IPS DF 19.7 (cell line): Measurements from ENCODE around the gene SLC25A20.
"Not testable (repeated sequence)": the region's sequence is repeated elsewhere in the genome, so short reads cannot be mapped to it uniquely, and the experiment has no call there.

ENCODE experiments used
- DNase-seq: peaks from one replicate; pipeline ENCODE4 v3.0.0-alpha.2; 2013; ENCODE audit warnings: low read depth, low spot score

The SLC25A20 gene, protein sequence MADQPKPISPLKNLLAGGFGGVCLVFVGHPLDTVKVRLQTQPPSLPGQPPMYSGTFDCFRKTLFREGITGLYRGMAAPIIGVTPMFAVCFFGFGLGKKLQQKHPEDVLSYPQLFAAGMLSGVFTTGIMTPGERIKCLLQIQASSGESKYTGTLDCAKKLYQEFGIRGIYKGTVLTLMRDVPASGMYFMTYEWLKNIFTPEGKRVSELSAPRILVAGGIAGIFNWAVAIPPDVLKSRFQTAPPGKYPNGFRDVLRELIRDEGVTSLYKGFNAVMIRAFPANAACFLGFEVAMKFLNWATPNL

DNA sequence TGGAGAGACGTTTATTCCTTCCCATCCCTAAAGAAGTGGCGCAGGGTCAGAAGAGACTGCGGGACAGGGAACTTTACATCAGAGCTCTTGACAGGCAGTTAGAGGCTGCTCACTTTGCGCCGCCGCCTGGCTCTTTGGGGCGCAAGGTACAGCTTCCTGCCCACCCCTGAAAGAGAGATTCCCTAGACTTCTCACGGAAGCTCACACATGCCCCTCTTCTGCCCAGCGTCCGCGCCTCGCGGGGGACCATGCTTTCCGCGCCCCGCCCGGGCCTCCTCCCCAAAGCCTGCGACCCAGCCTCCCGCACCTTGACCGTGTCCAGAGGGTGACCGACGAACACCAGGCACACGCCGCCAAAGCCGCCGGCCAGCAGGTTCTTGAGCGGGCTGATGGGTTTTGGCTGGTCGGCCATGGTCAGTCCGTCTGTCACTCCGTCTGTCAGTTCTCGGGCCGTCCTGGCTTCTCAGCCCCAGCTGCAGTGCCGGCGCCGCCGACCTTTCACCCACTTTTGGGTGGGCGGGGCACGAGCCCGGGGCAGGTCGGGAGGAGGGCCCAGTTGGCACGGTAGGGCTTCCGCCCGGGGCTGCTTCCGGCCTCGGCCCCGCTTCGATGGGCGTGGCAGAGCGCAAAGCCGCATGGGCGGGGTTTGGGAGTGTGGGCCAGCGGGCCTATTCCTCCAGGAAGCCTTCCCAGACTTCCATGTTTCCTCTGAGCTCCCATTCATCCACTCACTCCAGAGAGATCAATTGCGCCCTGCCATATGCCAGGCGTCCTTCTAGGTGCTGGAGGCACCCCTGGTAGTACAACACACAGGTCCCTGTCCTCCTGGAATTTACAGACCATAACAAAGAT lies at the start of gene SLC25A20:
Gene SLC25A20, minus strand, starts transcription at position 500 of the 852 bp plus-strand sequence. Its CDS starts 88 bp downstream, at position 412.
- peak; percentile 75 for DNase-seq

DNA sequence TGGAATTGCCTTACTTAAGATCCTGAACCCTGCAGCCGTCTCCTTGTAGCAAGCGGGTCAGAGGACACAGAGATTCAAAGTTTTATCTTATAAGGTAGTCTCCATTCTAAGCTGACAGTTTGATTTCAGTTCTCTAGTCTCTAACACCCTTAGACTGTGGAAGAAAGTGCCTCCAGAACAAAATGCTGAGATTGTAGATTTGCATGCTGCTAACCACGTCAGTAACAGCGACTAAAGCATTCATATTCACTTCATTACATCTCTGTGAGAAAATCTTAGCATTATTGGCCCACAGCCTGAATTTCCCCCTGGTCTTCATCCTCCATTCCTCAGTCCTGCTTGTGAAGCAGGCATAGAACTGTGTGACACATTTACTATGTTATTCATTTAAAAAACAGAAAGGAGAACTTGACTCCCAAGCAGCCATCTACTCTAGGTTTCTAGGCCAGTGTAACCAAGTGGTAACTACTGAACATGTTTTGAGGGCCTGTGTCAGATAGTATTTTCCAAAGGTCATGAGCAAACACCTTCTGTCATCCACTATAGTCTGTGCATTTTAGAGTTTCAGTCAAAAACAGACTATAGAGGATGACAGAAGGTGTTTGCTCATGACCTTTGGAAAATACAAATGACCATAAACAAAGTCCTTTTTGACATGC lies 47.3 kb upstream of the SLC25A20 start:
- DNase-seq: no peak

DNA sequence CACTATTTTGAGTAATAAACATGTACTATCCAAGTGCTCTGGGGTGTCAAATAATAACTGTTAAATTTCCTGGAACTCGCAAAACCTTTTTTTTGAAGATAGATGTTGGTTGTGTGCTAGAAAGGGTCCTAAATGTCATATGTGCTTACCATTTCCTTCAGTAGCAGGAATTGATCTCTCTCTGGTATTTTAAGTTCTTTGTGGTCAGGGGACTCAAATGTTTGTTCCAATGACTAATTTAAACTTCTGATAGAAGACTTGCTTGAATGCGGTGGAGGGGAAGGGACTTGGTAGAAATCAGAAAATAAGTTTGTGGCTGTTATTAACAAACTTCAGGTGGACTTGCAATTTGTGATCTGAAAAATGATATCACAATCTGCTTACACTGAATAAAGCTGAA lies 46.8 kb upstream of the SLC25A20 start:
- no peak for DNase-seq

DNA sequence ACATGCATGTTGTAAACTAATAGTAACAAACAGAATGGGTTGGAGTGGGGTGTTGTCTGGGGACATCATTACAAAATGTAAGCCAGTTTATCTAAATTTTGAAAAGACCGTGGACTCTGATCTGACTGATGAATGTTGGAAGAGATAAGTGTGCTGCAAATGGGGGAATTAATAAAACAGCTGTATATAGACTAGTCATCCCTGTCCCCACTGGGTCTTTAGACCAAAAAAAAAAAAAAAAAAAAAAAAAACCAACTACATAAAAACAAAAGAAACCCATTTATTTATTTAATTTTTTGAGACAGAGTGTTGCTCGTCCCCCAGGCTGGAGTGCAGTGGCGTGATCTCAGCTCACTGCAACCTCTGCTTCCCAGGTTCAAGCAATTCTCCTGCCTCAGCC lies 40.0 kb upstream of the SLC25A20 start:
- DNase-seq: no peak

DNA sequence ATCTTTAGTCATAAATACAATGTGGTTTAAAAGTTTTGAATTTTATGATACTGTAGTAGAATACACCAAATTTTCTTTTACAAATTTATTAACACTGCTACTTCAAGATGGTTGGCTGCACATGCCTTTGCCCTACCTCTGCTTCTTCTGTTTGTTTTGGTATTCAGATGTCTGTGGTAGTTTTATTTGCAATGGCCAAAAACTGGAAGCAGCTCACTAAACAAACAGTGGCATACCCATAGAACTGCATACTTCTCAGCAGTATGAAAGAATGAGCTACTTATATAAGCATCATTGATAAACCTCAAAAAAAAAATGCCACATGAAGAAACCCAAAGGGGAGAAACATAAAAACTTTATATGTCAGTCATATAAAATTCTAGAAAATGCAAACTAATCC lies 39.5 kb upstream of the SLC25A20 start:
- no peak for DNase-seq

DNA sequence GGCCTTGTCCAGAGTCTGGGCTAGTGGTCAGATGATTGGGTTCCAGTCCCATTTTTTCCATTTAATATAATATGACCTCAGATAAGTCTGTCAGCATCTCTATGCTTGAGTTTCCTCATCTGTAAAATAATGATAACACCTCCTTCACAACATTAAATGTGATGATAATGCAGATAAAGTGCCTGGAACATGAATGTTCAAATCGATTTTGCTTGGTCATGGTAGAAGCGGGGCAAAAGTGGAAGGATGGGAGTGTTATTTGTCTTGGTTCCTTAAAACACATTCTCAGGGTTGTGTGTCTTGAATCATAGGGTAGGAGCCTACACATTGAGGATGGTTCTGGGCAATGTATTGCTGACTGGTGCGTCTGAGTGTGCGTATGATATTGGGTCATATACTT lies 36.8 kb upstream of the SLC25A20 start:
- no peak for DNase-seq

DNA sequence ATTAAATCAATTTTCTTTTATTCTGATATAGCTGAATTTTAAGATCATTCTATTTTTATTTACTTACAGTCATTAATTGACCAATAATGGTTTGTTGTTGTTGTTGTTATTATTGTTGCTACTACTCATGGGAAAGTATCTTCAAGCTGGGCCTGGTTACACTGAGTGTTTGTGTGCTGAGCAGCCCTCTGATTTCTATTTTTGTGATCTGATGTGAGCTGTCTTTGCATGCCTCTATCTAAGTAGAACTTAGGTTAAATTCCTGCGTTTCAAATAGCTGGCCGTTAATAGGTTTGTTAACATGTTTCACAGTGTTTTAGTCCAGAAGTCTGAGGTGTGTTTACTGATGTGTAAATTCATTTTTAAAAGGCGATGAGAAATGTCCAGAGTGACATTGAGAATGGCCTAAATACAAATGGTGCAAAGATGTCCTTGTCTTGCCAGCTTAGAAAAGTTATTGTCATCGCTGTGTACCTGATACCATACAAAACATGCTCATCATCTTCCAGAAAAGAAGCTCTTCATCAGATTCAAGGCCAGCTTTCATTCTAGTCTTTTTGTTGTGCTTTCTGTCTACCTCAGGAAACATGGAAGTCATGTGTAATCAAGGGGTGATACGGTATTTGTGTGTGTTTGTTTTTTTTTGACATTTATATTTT lies 35.8 kb upstream of the SLC25A20 start:
- no peak for DNase-seq

DNA sequence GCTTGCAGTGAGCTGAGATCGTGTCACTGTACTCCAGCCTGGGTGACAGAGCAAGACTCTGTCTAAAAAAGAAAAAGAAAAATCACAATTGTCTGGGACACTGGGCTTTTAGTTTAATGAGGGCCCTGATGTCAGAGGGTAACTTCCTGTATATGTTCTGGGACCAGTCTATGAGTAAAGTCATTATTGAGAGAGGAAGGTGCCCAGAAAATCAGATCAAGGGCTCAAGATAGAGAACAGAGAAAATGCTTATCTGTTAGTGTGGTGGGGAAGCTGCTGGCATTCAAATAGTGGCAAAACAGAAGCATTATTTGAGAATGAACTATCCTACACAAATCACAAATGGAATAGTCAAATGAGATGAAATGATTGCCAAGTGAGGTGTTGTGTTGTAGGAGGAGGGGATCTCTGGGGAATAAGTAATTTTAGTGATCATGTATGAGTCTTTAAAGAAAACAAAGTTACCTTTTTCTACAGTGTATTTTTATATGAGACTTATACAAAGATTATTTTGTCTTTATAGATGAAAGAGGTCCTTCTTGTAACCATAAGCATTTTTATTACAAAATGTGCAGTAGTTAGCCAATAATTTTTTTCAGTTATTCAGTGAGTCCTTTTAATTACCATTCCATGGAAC lies 33.4 kb upstream of the SLC25A20 start:
- DNase-seq: no peak

DNA sequence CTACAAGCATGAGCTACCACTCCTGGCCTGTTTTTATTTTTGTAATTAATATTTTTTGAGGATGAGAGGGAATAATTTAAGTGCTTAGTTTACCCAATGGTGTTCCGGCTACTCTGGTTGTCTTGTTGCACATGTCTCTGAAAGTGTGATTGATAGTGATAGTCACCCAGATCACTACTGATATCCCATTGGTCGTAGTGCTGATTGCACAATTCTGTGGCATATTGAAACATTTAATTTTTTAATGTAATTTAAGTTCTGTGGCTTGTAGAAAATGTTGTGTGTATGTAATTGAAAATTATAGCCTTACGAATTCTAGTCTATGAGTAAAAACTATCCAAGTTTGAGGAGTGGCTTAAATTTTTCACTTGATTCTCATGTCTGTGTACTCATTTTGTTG lies 31.9 kb upstream of the SLC25A20 start:
- no peak for DNase-seq

DNA sequence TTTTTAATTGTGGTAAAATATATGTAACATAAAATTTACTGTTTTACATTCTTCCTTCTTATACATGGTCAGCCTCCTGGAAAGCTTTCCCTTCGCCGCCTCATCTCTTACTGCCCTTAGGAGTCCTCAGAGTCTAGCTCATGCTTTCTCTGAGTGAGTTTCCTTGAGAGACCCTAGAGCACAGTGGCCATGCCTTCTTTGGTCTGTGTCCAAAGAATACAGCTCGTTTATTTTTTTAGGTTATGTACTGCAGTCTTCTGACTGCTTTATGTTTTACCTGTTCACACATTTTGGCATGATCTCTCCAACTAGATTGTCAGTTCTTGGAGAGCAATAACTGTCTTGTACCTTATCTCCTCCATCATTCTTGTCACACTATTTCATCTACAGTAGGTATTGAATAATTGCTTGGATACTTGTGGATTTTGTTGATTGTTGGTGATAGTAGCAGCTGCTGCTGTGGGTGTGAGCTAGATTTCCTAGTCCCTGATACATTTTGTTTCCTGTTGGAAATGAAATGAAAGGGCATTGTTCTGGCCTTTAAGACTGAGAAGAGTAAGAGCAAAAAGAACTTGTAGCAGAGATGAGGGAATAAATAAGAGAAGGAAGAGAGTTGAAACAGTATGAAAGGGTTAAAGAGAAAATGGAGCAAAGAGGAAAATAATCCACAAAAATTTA lies 30.8 kb upstream of the SLC25A20 start:
- no peak for DNase-seq

DNA sequence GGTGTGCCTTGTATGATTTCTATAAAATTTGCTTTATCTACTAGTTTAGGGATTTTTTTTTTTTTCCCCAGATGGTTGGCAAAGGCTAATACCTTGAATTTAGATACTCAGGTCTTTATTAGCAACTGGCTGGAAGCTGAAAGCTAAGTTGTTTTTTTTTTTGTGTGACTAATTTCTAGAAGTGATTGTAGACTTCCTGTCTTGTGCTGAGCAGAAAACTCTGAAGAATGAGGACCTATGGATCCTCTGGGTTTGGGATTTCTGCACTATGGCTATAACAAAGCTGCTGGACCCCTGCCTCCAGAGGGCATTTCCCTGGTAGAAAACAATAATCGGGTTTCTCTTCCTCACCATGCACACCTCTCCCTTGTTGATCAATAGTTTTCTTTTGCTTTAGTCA lies 30.0 kb upstream of the SLC25A20 start:
- DNase-seq: no peak

DNA sequence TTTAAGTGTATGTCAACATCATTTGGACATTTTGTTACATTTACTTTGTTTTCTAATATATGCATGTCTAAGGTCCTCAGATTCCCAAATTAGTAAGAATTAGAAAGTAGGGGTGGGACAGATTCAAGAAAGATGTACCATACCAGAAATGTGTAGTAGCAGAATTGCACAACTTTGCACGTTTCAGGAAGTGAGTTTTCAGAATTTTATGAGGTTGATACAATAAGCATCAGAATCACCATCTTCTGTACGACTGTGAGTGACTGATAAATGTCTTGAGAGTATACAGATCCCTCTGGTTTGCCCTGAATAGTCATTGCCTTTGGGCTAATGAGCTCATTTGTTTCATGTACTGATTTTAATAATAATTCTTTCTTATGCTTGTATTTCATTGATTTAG lies 29.2 kb upstream of the SLC25A20 start:
- no peak for DNase-seq

DNA sequence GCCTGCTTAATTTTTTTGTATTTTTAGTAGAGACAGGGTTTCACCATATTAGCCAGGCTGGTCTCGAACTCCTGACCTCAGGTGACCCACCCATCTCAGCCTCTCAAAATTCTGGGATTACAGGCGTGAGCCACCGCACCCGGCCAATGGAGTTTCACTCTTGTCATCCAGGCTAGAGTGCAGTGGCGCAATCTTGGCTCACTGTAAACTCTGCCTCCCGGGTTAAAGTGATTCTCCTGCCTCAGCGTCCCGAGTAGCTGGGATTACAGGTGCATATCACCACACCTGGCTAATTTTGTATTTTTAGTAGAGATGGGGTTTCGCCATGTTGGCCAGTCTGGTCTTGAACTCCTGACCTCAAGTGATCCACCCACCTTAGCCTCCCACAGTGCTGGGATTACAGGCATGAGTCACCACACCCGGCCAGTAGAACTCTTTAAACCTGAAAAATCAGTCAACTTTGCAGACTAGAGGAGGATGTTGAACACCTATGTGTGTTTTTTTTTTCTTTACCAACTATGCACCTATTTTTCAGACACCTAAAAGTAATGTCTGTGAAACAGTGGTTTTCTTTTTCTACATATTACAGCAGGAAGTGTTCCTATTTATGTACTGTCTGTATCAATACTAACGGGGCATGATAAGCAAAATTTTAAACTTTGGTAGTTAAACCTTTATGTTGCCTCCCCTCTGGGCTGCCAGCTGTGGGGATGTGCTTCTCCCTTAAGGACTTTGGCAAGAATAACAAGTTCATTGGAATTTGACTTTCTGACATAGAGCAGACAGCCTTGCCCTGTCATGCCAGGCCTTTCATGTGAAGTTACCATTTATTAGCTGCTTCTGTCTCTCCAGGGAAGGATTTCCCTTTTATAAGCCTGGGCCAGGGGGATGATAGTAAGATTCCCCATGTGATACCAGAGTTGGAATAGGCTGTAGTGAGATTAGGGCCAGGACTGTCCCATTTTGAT lies 28.0 kb upstream of the SLC25A20 start:
- no peak for DNase-seq

DNA sequence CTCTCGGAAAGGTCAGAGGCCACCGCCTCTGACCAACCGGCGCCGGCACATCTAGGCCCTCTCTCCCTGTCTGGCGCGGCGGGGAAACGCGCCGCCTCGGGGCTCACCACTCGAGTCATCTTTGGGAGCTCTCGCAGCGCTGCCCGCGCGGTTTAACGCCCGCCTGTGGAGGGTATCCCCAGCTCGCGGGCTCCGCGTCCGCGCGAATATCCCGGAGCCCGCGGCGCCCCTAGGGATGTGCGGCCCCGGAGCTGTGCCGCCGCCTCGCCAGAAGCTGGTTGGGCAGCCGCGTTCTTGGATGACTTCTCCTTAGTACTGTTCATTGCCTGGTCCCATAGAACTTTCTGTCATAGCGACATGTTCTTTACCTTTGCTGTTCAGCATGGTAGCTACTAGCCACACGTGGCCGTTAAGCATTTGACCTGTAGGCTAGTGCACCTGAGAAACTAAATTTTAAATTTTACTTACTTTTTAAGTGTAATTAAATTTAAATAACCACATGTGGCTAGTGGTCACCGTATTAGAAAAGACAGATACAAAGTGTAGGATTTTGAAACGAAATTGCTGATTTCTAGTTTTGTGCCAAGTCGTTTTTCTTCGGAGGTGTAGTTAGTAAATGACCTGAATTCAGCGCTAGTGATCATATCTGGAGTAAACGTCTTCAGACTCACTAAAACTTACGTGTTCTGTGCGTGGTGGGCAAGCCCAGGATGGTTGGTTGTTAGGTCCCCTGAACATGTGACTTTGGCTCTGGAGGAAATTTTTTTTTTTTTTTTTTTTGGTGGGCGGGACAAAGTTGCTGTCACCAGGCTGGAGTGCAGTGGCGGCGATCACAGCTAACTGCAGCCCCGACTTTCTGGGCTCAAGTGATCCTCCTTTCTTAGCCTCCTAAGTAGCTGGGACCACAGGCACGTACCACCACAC lies 20.8 kb upstream of the SLC25A20 start:
- DNase-seq: no peak

DNA sequence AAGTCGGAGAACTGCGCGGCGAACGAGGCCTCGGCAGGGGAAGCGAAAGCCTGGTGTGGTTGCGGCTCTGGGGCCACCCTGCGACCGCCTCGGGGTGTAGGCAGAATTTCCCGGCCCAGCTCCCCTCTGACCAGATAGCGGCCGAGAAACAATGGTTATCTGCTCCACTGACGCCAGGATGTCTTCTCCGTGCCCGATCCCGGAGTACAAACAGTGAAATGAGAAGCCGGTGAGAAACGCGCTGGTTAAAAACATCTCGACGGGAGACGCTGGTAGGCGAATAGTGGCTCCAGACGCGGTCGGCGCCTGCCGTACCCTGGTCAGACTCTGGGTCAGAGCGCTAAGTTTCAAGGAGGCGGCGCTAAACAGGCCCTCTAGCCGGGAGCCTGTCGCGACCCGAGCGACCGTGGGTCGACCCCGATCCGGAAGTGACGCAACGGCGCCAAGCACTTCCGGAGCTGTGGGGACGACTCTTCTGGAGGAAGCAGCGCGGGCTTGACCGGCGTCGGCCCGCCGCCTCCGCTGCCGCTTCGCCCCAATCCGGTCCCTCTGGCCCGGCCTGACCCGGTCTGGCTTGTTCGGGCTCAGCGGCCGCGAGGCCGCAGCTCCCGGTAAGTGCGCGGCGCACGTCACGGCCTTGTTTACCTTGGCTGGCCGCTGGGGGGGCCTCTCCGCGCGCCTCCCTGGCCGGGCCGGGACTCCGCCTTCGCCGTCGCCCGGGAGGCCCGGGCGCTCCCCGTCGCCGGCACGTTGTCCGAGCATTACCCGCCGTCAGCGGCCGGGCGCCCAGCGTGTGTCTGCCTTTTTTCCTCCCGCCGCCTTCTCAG lies 19.9 kb upstream of the SLC25A20 start, which contains the start of gene ARIH2:
Gene ARIH2, plus strand, starts transcription at position 455 of the 827 bp plus-strand sequence. CDS start 8,717 bp downstream, outside the sequence.
- peak; percentile 72 for DNase-seq

DNA sequence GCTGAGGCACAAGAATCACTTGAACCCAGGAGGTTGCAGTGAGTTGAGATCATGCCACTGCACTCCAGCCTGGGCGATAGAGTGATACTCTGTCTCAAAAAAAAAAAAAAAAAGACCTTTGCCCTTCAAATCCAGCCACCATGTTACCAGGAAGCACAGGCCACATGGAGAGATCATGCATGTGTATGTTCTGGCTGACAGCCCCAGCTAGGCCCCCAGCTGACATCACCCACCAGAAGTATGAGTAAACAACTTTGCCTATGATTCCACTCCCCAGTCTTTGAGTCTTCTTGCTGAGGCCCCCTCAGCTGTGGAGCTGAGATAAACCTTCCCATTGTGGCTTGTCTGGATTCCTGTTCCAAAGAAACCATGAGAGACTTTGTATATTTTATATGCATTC lies 16.6 kb upstream of the SLC25A20 start:
- no peak for DNase-seq

DNA sequence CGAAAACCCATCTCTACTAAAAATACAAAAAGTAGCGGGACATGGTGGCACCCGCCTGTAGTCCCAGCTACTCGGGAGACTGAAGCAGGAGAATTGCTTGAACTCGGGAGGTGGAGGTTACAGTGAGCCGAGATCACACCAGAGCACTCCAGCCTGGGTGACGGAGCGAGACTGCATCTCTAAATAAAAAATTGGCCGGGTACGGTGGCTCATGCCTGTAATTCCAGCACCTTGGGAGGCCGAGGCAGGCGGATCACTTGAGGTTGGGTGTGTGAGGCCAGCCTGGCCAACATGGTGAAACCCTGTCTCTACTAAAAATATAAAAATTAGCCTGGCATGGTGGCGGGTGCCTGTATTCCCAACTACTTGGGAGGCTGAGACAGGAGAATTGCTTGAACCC lies 8.3 kb upstream of the SLC25A20 start:
- not testable (repeated sequence) for DNase-seq

DNA sequence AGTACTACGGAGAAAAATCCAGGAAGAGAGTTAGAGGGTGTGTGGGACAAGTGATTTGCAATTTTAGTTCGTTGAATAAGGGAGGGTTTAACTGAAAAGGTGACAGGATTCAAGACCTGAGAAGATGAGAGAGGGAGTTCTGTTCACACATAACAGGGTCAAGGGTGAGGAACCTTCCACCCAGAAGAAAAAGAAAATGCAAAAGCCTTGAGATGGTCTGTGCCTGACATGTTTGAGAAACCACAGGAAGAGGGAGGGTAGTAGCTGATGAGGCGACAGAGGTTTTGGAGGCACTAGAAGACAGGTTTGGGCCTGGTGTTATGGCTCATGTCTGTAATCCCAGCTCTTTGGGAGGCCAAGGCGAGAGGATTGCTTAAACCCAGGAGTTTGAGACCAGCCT lies 591 bp upstream of the SLC25A20 start:
- DNase-seq: no peak
